Ishikawa (cell line): ENCODE measurements around the gene CFAP77.

Experiments
- EGR1 ChIP-seq: IDR thresholded peaks from 2 replicates; pipeline ENCODE4 v1.6.1; 2012
- RAD21 ChIP-seq: IDR thresholded peaks from 2 replicates; pipeline ENCODE4 v1.6.1; 2012; ENCODE audit warnings: low read depth
- TAF1 ChIP-seq: IDR thresholded peaks from 2 replicates; pipeline ENCODE4 v1.6.1; 2012; ENCODE audit warnings: low read depth, mild to moderate bottlenecking
- TCF12 ChIP-seq: IDR thresholded peaks from 2 replicates; pipeline ENCODE4 v1.6.1; 2012; ENCODE audit warnings: low read depth
- TEAD4 ChIP-seq: IDR thresholded peaks from 2 replicates; pipeline ENCODE4 v1.6.1; 2012
- YY1 ChIP-seq: IDR thresholded peaks from 2 replicates; pipeline ENCODE4 v1.6.1; 2012; ENCODE audit warnings: low read depth
- TF ChIP-seq, protein P1 (sequence below): IDR thresholded peaks from 2 replicates; pipeline ENCODE4 v1.6.1; 2012

DNA sequence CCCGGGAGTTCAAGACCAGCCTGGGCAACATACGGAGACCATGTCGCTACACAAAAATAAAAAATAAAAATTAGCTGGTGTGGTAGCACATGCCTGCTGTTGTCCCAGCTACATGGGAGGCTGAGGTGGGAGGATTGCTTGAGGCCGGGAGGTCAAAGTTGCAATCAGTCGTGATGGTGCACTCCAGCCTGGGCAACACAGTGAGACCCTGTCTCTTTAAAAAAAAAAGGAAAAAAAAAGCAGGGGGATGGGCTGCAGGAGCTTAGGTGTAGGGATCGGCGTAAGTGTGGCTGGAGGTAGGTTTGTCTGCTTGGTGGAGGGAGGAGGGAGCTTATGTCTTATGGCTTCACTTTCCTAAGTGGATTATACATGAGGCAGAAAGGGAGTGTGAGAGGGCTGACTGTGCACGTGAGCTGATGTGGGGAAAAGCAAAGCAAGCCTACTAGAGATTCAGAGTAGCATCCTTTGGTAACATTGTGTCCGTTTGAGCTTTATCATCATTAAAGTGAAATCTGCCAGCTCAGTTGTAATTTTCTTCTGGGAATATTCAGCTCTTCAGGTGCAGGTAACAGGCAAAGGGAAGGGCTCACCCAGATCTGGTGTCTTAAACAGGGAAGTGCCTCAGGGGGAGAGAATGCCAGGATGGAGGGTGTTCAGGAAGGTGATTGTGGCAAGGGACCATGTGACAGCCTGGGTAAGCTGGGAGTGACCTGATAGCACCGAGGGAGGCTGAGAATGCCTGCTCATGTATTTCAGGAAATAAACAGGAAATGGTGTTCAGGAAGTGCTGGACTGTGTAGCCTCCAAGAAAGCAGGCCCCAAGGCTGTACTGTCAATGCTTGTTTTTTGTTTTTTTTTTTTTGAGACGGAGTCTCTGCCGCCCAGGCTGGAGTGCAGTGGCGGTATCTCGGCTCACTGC, 37.6 kb upstream of the CFAP77 start:
- TF ChIP-seq, protein P1, sequence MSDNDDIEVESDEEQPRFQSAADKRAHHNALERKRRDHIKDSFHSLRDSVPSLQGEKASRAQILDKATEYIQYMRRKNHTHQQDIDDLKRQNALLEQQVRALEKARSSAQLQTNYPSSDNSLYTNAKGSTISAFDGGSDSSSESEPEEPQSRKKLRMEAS = no peak
- no peak for TF ChIP-seq RAD21
- no peak for TF ChIP-seq EGR1
- no peak for TF ChIP-seq TAF1
- no peak for TF ChIP-seq TCF12
- TF ChIP-seq YY1 = no peak
- no peak for TF ChIP-seq TEAD4
